ENCODE measurements around the gene GGPS1. TPM values are rescaled to one million over a fixed set of nuclear protein-coding genes. Genes with fewer than 3 reads are reported as not detected.
"Not testable (repeated sequence)": the region's sequence is repeated elsewhere in the genome, so short reads cannot be mapped to it uniquely, and the experiment has no call there.

GGPS1 gene
- total RNA-seq, 1 experiment from 2014 or later: 17.4 TPM

GRCh38 chr1:235369802-235370201, 41.4 kb downstream of the GGPS1 start:
- H3K27ac ChIP-seq (ENCODE audit: low read length): no peak overlapping the region
- no peaks in the 10 kb centered on the region for H3K36me3 ChIP-seq (ENCODE audit: low read depth, low read length)
- BruUV-seq (replicated peaks): no TSS peak
- no peaks in the 10 kb centered on the region for H4K20me1 ChIP-seq (ENCODE audit: low read length)
- ATAC-seq (no peak), DNase-seq (peak; percentile 21)
- POLR2A ChIA-PET (ENCODE audit: unreplicated experiment): no interaction called here
- TF ChIP-seq EZH2phosphoT487 (IDR thresholded peaks at IDR 0.05; ENCODE audit: borderline replicate concordance, low read length) (no peak), CTCF (conservative IDR thresholded peaks at IDR 0.05; ENCODE audit: low read depth, low read length) (no peak), EZH2 (IDR thresholded peaks at IDR 0.05; ENCODE audit: low read length, unreplicated experiment) (no peak)
- peaks cover 7% of the 10 kb centered on the region; the same call in 1 of the 2 replicates for H3K4me1 ChIP-seq (ENCODE audit: insufficient read depth, low read length)
- no peaks in the 10 kb centered on the region for H3K9me2 ChIP-seq (replicated peaks; ENCODE audit: low read length)
- H2AFZ ChIP-seq (ENCODE audit: low read length): no peak overlapping the region
- H3K9ac ChIP-seq (ENCODE audit: low read length): no peak overlapping the region
- H3K79me2 ChIP-seq (ENCODE audit: low read length): peaks cover 41% of the 10 kb centered on the region
- H3K4me2 ChIP-seq (ENCODE audit: low read length): no peak overlapping the region
- H3K9me3 ChIP-seq (ENCODE audit: low read length): no peaks in the 10 kb centered on the region
- CTCF ChIA-PET: no interaction called here
- intact Hi-C loops (cut with micrococcal nuclease): no loop called here
- H3K27me3 ChIP-seq (ENCODE audit: low read length): no peaks in the 10 kb centered on the region
- H3K4me3 ChIP-seq (ENCODE audit: low read length): no peak overlapping the region
- H3F3A ChIP-seq (ENCODE audit: low read length, unreplicated experiment): no peaks in the 10 kb centered on the region

- H3K27ac ChIP-seq (ENCODE audit: low read length): no peak overlapping the region
- no peak for TF ChIP-seq CTCF (conservative IDR thresholded peaks at IDR 0.05; ENCODE audit: low read depth, low read length)
- TF ChIP-seq EZH2phosphoT487 (IDR thresholded peaks at IDR 0.05; ENCODE audit: borderline replicate concordance, low read length): no peak
- TF ChIP-seq EZH2 (IDR thresholded peaks at IDR 0.05; ENCODE audit: low read length, unreplicated experiment): no peak
- no peaks in the 10 kb centered on the region for H3K9me3 ChIP-seq (ENCODE audit: low read length)
- no peaks in the 10 kb centered on the region for H3F3A ChIP-seq (ENCODE audit: low read length, unreplicated experiment)
- H4K20me1 ChIP-seq (ENCODE audit: low read length): no peaks in the 10 kb centered on the region
- DNase-seq (no peak), ATAC-seq (no peak)
- H3K27me3 ChIP-seq (ENCODE audit: low read length): no peaks in the 10 kb centered on the region
- no peak overlapping the region for H3K4me3 ChIP-seq (ENCODE audit: low read length)
- H3K9me2 ChIP-seq (replicated peaks; ENCODE audit: low read length): no peaks in the 10 kb centered on the region
- intact Hi-C loops (cut with micrococcal nuclease): no loop called here
- H2AFZ ChIP-seq (ENCODE audit: low read length): no peak overlapping the region
- no peaks in the 10 kb centered on the region for H3K4me1 ChIP-seq (ENCODE audit: insufficient read depth, low read length)
- H3K79me2 ChIP-seq (ENCODE audit: low read length): peaks cover 21% of the 10 kb centered on the region
- ChIA-PET CTCF (no interaction called here), POLR2A (ENCODE audit: unreplicated experiment) (no interaction called here)
- H3K9ac ChIP-seq (ENCODE audit: low read length): no peak overlapping the region
- no peak overlapping the region for H3K4me2 ChIP-seq (ENCODE audit: low read length)
- peaks cover 2% of the 10 kb centered on the region for H3K36me3 ChIP-seq (ENCODE audit: low read depth, low read length)
- BruUV-seq (replicated peaks): no TSS peak
These were observed 47.7 kb downstream of the GGPS1 start for GRCh38 chr1:235375919-235376605.

GRCh38 chr1:235378134-235378735, 49.9 kb downstream of the GGPS1 start:
- POLR2A ChIA-PET (ENCODE audit: unreplicated experiment); BruUV-seq (replicated peaks); CTCF ChIA-PET: not testable (repeated sequence)

GRCh38 chr1:235381955-235382739, 53.8 kb downstream of the GGPS1 start:
- H2AFZ ChIP-seq (ENCODE audit: low read length); H3K36me3 ChIP-seq (ENCODE audit: low read depth, low read length); H3K27ac ChIP-seq (ENCODE audit: low read length); H3K4me2 ChIP-seq (ENCODE audit: low read length); H3F3A ChIP-seq (ENCODE audit: low read length, unreplicated experiment); H3K9me3 ChIP-seq (ENCODE audit: low read length); H3K9me2 ChIP-seq (replicated peaks; ENCODE audit: low read length); ATAC-seq; POLR2A ChIA-PET (ENCODE audit: unreplicated experiment); H3K27me3 ChIP-seq (ENCODE audit: low read length); H4K20me1 ChIP-seq (ENCODE audit: low read length); H3K9ac ChIP-seq (ENCODE audit: low read length); H3K4me1 ChIP-seq (ENCODE audit: insufficient read depth, low read length); H3K4me3 ChIP-seq (ENCODE audit: low read length); DNase-seq; BruUV-seq (replicated peaks); CTCF ChIA-PET; intact Hi-C loops (cut with micrococcal nuclease); H3K79me2 ChIP-seq (ENCODE audit: low read length): not testable (repeated sequence)

More at GRCh38 chr1:235378134-235378735, 49.9 kb downstream of the GGPS1 start:
- H3K36me3 ChIP-seq (ENCODE audit: low read depth, low read length); H2AFZ ChIP-seq (ENCODE audit: low read length); DNase-seq; H4K20me1 ChIP-seq (ENCODE audit: low read length); intact Hi-C loops (cut with micrococcal nuclease); H3K4me3 ChIP-seq (ENCODE audit: low read length); H3K4me1 ChIP-seq (ENCODE audit: insufficient read depth, low read length); H3K9ac ChIP-seq (ENCODE audit: low read length); H3F3A ChIP-seq (ENCODE audit: low read length, unreplicated experiment); H3K9me3 ChIP-seq (ENCODE audit: low read length); H3K27ac ChIP-seq (ENCODE audit: low read length); H3K9me2 ChIP-seq (replicated peaks; ENCODE audit: low read length); H3K4me2 ChIP-seq (ENCODE audit: low read length); H3K27me3 ChIP-seq (ENCODE audit: low read length); ATAC-seq: not testable (repeated sequence)
- peaks cover 12% of the 10 kb centered on the region for H3K79me2 ChIP-seq (ENCODE audit: low read length)

- H3K27me3 ChIP-seq (ENCODE audit: low read length); H4K20me1 ChIP-seq (ENCODE audit: low read length); H3K27ac ChIP-seq (ENCODE audit: low read length); H3K9me3 ChIP-seq (ENCODE audit: low read length); H3K4me2 ChIP-seq (ENCODE audit: low read length); CTCF ChIA-PET; H3K4me3 ChIP-seq (ENCODE audit: low read length); H3K9ac ChIP-seq (ENCODE audit: low read length); BruUV-seq (replicated peaks); H3K36me3 ChIP-seq (ENCODE audit: low read depth, low read length); H2AFZ ChIP-seq (ENCODE audit: low read length); H3K9me2 ChIP-seq (replicated peaks; ENCODE audit: low read length); H3K4me1 ChIP-seq (ENCODE audit: insufficient read depth, low read length); POLR2A ChIA-PET (ENCODE audit: unreplicated experiment); DNase-seq; ATAC-seq; intact Hi-C loops (cut with micrococcal nuclease); H3K79me2 ChIP-seq (ENCODE audit: low read length); H3F3A ChIP-seq (ENCODE audit: low read length, unreplicated experiment): not testable (repeated sequence)
These were observed 57.3 kb downstream of the GGPS1 start for GRCh38 chr1:235385633-235386032.
